Neural progenitor cell (in vitro differentiated cells): Measurements from ENCODE around the gene KLHDC9.

Experiments used
- EZH2 ChIP-seq: fragments of 200-600 bp; sonication (generic); IDR thresholded peaks from 2 replicates; pipeline ENCODE4 v1.6.1; 2017; ENCODE audit warnings: antibody characterized with exemption, mild to moderate bottlenecking, moderate library complexity
- TF ChIP-seq, protein P1 (sequence below): fragments of 200-600 bp; sonication (generic); IDR thresholded peaks from 2 replicates; pipeline ENCODE4 v1.5.1; 2017; ENCODE audit warnings: antibody characterized with exemption, mild to moderate bottlenecking

DNA sequence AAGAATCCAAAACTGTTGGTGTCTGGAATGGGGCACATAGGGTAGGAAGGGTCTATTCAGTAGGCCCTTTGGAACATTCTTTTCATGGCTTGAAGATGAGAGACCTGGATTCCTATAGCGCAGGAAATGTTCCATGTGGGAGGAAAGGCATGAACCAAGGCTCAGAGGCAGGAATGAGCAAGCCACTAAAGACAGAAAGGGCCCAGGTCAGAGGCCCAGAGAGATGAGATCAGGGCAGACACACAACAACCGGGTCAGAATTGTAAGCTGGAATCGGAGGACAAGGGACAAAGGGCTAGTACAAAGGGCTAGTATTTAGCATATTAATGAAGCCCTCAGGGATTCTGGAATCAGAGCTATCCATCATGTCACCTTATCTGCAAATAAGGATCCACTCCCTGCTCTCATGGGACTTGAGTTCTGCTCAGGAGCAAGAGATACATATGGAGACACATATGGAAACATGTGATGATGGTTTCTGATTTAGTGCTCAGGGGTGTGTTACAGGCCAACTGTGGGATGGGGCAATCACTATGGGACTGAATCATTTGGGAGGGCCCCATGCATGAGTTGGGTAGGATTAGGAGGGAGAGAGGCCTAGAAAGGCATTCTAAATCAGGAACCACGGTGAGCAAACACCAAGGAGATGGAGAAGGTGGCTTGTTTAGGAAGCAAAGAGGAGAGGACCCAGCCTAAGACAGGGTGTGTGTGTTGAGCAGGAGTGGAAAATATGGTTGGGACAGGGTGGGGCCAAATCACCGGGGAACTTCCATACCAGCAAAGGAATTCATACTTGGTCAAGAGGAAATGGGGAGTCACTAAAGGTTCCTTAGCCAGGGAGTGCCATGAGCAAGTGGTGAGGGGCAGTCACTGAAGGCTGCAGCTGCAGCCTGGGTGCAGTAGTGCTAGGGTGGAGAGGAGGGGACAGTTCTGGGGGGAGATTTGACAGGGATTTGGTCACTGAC, 17.4 kb upstream of the KLHDC9 start:
- TF ChIP-seq EZH2, result no peak
- TF ChIP-seq, protein P1, sequence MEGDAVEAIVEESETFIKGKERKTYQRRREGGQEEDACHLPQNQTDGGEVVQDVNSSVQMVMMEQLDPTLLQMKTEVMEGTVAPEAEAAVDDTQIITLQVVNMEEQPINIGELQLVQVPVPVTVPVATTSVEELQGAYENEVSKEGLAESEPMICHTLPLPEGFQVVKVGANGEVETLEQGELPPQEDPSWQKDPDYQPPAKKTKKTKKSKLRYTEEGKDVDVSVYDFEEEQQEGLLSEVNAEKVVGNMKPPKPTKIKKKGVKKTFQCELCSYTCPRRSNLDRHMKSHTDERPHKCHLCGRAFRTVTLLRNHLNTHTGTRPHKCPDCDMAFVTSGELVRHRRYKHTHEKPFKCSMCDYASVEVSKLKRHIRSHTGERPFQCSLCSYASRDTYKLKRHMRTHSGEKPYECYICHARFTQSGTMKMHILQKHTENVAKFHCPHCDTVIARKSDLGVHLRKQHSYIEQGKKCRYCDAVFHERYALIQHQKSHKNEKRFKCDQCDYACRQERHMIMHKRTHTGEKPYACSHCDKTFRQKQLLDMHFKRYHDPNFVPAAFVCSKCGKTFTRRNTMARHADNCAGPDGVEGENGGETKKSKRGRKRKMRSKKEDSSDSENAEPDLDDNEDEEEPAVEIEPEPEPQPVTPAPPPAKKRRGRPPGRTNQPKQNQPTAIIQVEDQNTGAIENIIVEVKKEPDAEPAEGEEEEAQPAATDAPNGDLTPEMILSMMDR, result no peak
